ENCODE data around the gene CCNY.

Gene CCNY

GRCh38 chr10:35331894-35332640, 4.2 kb upstream of the CCNY start:
- no peak overlapping the region for H3K9ac ChIP-seq (ENCODE audit: low read length)
- no peak overlapping the region for H2AFZ ChIP-seq (ENCODE audit: low read length)
- no peaks in the 10 kb centered on the region for H3K27me3 ChIP-seq (replicated peaks; ENCODE audit: insufficient read depth, low read length)
- peaks cover 70% of the 10 kb centered on the region for H3K79me2 ChIP-seq (ENCODE audit: low read length)
- TF ChIP-seq EZH2phosphoT487 (IDR thresholded peaks at IDR 0.05; ENCODE audit: low read length) (no peak), CTCF (IDR thresholded peaks at IDR 0.05; ENCODE audit: low read length) (no peak), EZH2 (optimal IDR thresholded peaks at IDR 0.05; ENCODE audit: low read depth, low read length) (no peak)
- H3K27ac ChIP-seq (ENCODE audit: low read length) = no peak overlapping the region
- no peaks in the 10 kb centered on the region for H3K36me3 ChIP-seq (replicated peaks; ENCODE audit: insufficient read depth, low read length)
- no peaks in the 10 kb centered on the region for H3K9me2 ChIP-seq (replicated peaks; ENCODE audit: insufficient read depth, low read length)
- H3K4me2 ChIP-seq (ENCODE audit: low read depth, low read length) = no peak overlapping the region
- H3K4me3 ChIP-seq (ENCODE audit: low read length) = no peak overlapping the region
- H4K20me1 ChIP-seq (ENCODE audit: insufficient read depth, low read length) = no peaks in the 10 kb centered on the region
- no peaks in the 10 kb centered on the region for H3F3A ChIP-seq (ENCODE audit: insufficient read depth, low read length)
- H3K9me3 ChIP-seq (replicated peaks; ENCODE audit: insufficient read depth, low read length) = no peaks in the 10 kb centered on the region
- peaks cover 5% of the 10 kb centered on the region; the same call in 1 of the 2 replicates for H3K4me1 ChIP-seq (ENCODE audit: low read length)
- no peak for DNase-seq

GRCh38 chr10:35334297-35334696, 2.0 kb upstream of the CCNY start:
- no peak overlapping the region for H2AFZ ChIP-seq (ENCODE audit: low read length)
- H3K9ac ChIP-seq (ENCODE audit: low read length) = no peak overlapping the region
- no peak for TF ChIP-seq CTCF (IDR thresholded peaks at IDR 0.05; ENCODE audit: low read length)
- TF ChIP-seq EZH2phosphoT487 (IDR thresholded peaks at IDR 0.05; ENCODE audit: low read length) = no peak
- no peak for TF ChIP-seq EZH2 (optimal IDR thresholded peaks at IDR 0.05; ENCODE audit: low read depth, low read length)
- H4K20me1 ChIP-seq (ENCODE audit: insufficient read depth, low read length) = no peaks in the 10 kb centered on the region
- no peak overlapping the region for H3K4me3 ChIP-seq (ENCODE audit: low read length)
- peaks cover 80% of the 10 kb centered on the region for H3K79me2 ChIP-seq (ENCODE audit: low read length)
- DNase-seq = no peak
- no peaks in the 10 kb centered on the region for H3K9me3 ChIP-seq (replicated peaks; ENCODE audit: insufficient read depth, low read length)
- no peaks in the 10 kb centered on the region for H3K27me3 ChIP-seq (replicated peaks; ENCODE audit: insufficient read depth, low read length)
- H3K27ac ChIP-seq (ENCODE audit: low read length) = no peak overlapping the region
- no peaks in the 10 kb centered on the region for H3F3A ChIP-seq (ENCODE audit: insufficient read depth, low read length)
- no peaks in the 10 kb centered on the region for H3K9me2 ChIP-seq (replicated peaks; ENCODE audit: insufficient read depth, low read length)
- H3K36me3 ChIP-seq (replicated peaks; ENCODE audit: insufficient read depth, low read length) = no peaks in the 10 kb centered on the region
- H3K4me1 ChIP-seq (ENCODE audit: low read length) = peaks cover 17% of the 10 kb centered on the region
- H3K4me2 ChIP-seq (ENCODE audit: low read depth, low read length) = peak overlapping the region; percentile 9; the same call in 1 of the 2 replicates

- Histone ChIP-seq H3K27ac (ENCODE audit: low read length) (peak overlapping the region; percentile 31; the same call in 1 of the 2 replicates), H3K9me2 (replicated peaks; ENCODE audit: insufficient read depth, low read length) (no peaks in the 10 kb centered on the region), H3K9ac (ENCODE audit: low read length) (peak overlapping the region; percentile 83), H3K4me1 (ENCODE audit: low read length) (peaks cover 17% of the 10 kb centered on the region), H3K79me2 (ENCODE audit: low read length) (peaks cover 84% of the 10 kb centered on the region), H3K4me3 (ENCODE audit: low read length) (peak overlapping the region; percentile 94), H4K20me1 (ENCODE audit: insufficient read depth, low read length) (no peaks in the 10 kb centered on the region), H2AFZ (ENCODE audit: low read length) (peak overlapping the region; percentile 80), H3F3A (ENCODE audit: insufficient read depth, low read length) (no peaks in the 10 kb centered on the region), H3K36me3 (replicated peaks; ENCODE audit: insufficient read depth, low read length) (no peaks in the 10 kb centered on the region), H3K9me3 (replicated peaks; ENCODE audit: insufficient read depth, low read length) (no peaks in the 10 kb centered on the region), H3K4me2 (ENCODE audit: low read depth, low read length) (peak overlapping the region; percentile 76), H3K27me3 (replicated peaks; ENCODE audit: insufficient read depth, low read length) (no peaks in the 10 kb centered on the region)
- peak; percentile 29 for DNase-seq
- no peak for TF ChIP-seq EZH2phosphoT487 (IDR thresholded peaks at IDR 0.05; ENCODE audit: low read length)
- TF ChIP-seq CTCF (IDR thresholded peaks at IDR 0.05; ENCODE audit: low read length) = no peak
- no peak for TF ChIP-seq EZH2 (optimal IDR thresholded peaks at IDR 0.05; ENCODE audit: low read depth, low read length)
Measured at GRCh38 chr10:35335133-35336083, 901 bp upstream of the CCNY start.

Data from MM.1S (cell line).